Fibroblast of lung (primary cell): Measurements from ENCODE around the gene LEUTX.

Experiments
- EZH2 ChIP-seq: IDR thresholded peaks from 2 replicates; pipeline ENCODE4 v1.5.1; 2012; ENCODE audit warnings: low read length, control low read depth, mild to moderate bottlenecking; ENCODE audit errors: missing control alignments
- TF ChIP-seq, protein P1 (sequence below), 2 donors: IDR thresholded peaks in 1 of 2; conservative IDR thresholded peaks in 1 of 2; 1 replicate in 1 of 2; 2 replicates in 1 of 2; pipeline ENCODE4 v1.5.1; 2011 to 2012; ENCODE audit warnings: low read length in 2 of 2, control low read depth in 1 of 2, inconsistent platforms in 1 of 2, low read depth in 1 of 2, mild to moderate bottlenecking in 1 of 2

DNA sequence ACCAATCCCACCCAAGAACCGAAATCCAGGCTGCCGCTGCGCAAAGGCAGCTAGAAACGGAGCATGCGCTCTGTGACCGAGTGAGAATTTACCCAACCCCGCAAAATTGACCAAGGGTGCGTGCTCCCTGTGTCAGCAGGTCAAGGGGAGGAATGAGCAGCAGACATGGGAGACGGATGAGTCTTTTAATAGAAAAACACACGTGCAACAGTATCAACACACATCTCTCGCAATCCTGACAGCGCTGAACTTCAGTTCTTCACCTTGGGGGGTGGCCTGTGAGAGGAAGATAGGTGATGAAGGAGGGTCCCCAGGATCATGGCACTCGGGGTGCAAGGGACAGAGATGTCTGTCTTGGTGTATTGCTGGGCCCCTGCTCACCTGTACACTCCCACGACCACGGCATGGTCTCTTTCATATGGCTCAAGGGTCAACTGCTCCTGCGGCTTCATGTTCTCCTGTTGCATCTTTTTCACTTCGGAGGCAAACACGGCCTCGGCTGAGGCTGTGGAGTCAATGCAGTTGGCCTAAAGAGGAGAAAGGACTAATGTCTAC, 55.7 kb downstream of the LEUTX start:
- TF ChIP-seq, protein P1, sequence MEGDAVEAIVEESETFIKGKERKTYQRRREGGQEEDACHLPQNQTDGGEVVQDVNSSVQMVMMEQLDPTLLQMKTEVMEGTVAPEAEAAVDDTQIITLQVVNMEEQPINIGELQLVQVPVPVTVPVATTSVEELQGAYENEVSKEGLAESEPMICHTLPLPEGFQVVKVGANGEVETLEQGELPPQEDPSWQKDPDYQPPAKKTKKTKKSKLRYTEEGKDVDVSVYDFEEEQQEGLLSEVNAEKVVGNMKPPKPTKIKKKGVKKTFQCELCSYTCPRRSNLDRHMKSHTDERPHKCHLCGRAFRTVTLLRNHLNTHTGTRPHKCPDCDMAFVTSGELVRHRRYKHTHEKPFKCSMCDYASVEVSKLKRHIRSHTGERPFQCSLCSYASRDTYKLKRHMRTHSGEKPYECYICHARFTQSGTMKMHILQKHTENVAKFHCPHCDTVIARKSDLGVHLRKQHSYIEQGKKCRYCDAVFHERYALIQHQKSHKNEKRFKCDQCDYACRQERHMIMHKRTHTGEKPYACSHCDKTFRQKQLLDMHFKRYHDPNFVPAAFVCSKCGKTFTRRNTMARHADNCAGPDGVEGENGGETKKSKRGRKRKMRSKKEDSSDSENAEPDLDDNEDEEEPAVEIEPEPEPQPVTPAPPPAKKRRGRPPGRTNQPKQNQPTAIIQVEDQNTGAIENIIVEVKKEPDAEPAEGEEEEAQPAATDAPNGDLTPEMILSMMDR (conservative IDR thresholded peaks at IDR 0.05 in 1 of 2, IDR thresholded peaks at IDR 0.05 in 1 of 2; ENCODE audit: low read depth in 1 of 2, low read length in 2 of 2) = no peak
- TF ChIP-seq EZH2 = no peak
